Mesendoderm (in vitro differentiated cells): Measurements from ENCODE around the gene JAML.
A peak's percentile ranks its signal among the peaks of the same experiment; 100 is the strongest.

Experiments
- DNase-seq: peaks from one replicate; pipeline ENCODE4 v3.0.0; 2013
- H2AK5ac ChIP-seq: 2 replicates; pipeline ENCODE4 v1.6.1; 2013; ENCODE audit warnings: low read length, inconsistent platforms
- H2BK120ac ChIP-seq: 2 replicates; pipeline ENCODE4 v1.6.1; 2013; ENCODE audit warnings: low read depth, mild to moderate bottlenecking, low read length, moderate library complexity, mixed read lengths
- H2BK15ac ChIP-seq: replicated peaks from 2 replicates; pipeline ENCODE4 v1.6.1; 2013; ENCODE audit warnings: low read depth, mild to moderate bottlenecking, moderate library complexity
- H2BK5ac ChIP-seq: 2 replicates; pipeline ENCODE4 v1.6.1; 2013; ENCODE audit warnings: low read length, inconsistent platforms
- H3K18ac ChIP-seq: 2 replicates; pipeline ENCODE4 v1.6.1; 2013; ENCODE audit warnings: mild to moderate bottlenecking, low read length, mixed read lengths
- H3K23ac ChIP-seq: one replicate; pipeline ENCODE4 v1.6.1; 2013; ENCODE audit warnings: low read length
- H3K27ac ChIP-seq: 2 replicates; pipeline ENCODE4 v1.5.1; 2013; ENCODE audit warnings: low read depth, mild to moderate bottlenecking, inconsistent platforms, low read length, moderate library complexity
- H3K27me3 ChIP-seq: 2 replicates; pipeline ENCODE4 v1.6.1; 2013; ENCODE audit warnings: low read length, control low read depth, mild to moderate bottlenecking, inconsistent platforms; ENCODE audit not compliant: insufficient read depth, poor library complexity
- H3K36me3 ChIP-seq: 2 replicates; pipeline ENCODE4 v1.6.1; 2013; ENCODE audit warnings: low read length, inconsistent platforms; ENCODE audit not compliant: control insufficient read depth, insufficient read depth
- H3K4ac ChIP-seq: one replicate; pipeline ENCODE4 v1.6.1; 2013; ENCODE audit warnings: low read depth, mild to moderate bottlenecking, low read length, moderate library complexity
- H3K4me1 ChIP-seq: 2 replicates; pipeline ENCODE4 v1.6.1; 2013; ENCODE audit warnings: low read depth, low read length, inconsistent platforms; ENCODE audit not compliant: control insufficient read depth
- H3K4me2 ChIP-seq: 2 replicates; pipeline ENCODE4 v1.6.1; 2013; ENCODE audit warnings: low read length
- H3K4me3 ChIP-seq: 2 replicates; pipeline ENCODE4 v1.5.1; 2013; ENCODE audit warnings: mild to moderate bottlenecking, low read length
- H3K56ac ChIP-seq: one replicate; pipeline ENCODE4 v1.6.1; 2013; ENCODE audit warnings: low read length
- H3K79me1 ChIP-seq: 2 replicates; pipeline ENCODE4 v1.6.1; 2013; ENCODE audit warnings: low read length, inconsistent platforms
- H3K79me2 ChIP-seq: 2 replicates; pipeline ENCODE4 v1.6.1; 2013; ENCODE audit warnings: mild to moderate bottlenecking, low read length; ENCODE audit not compliant: control insufficient read depth, insufficient read depth
- H3K9ac ChIP-seq: 2 replicates; pipeline ENCODE4 v1.6.1; 2013; ENCODE audit warnings: low read length, inconsistent platforms
- H4K5ac ChIP-seq: one replicate; pipeline ENCODE4 v1.6.1; 2013; ENCODE audit warnings: low read length
- H4K8ac ChIP-seq: one replicate; pipeline ENCODE4 v1.6.1; 2013; ENCODE audit warnings: low read depth, mild to moderate bottlenecking, control low read depth, low read length, moderate library complexity
- WGBS: extraction: QIAGEN DNeasy Blood & Tissue Kit; methylation state at CpG from one replicate; pipeline ENCODE4 v1.1.7; 2013; ENCODE audit warnings: low lambda C conversion rate, missing lambda C conversion rate; ENCODE audit not compliant: insufficient coverage; ENCODE audit errors: extremely low coverage; 5-methylcytosine and 5-hydroxymethylcytosine counted together

The JAML gene

GRCh38 chr11:118162846-118163245 is 62.0 kb downstream of the JAML start:
- no peak overlapping the region for H3K4ac ChIP-seq
- no CpG with 5 or more reads among the region's 3 CpGs for WGBS

DNA sequence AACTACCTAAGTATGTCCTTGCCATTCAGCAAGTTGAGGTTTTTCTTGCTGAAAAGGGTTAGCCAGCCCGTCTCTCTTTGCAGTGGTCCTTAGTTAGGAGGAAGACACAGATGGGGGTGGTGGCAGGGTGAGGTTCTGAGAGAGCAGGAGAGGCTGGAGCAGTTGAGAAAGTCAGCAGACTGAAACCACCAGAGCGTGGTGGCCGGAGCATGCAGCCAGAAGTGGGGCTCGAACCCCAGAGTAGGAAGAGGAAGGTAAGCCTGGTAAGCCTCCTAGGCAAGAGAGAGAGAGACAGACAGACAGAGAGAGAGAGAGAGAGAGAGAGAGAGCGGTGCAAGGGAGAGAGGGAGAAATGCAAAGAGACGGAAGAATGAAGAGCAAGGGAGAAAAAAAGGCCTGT is 63.0 kb downstream of the JAML start:
- Histone ChIP-seq H3K23ac (no peak overlapping the region), H3K79me2 (no peaks in the 10 kb centered on the region), H3K4ac (no peak overlapping the region), H3K4me3 (no peak overlapping the region), H3K18ac (no peak overlapping the region), H4K8ac (no peak overlapping the region), H3K79me1 (no peaks in the 10 kb centered on the region), H3K27ac (no peak overlapping the region), H3K9ac (no peak overlapping the region), H4K5ac (no peak overlapping the region), H3K4me1 (peaks cover 4% of the 10 kb centered on the region), H3K4me2 (no peak overlapping the region), H3K27me3 (peaks cover 17% of the 10 kb centered on the region), H2AK5ac (no peak overlapping the region), H2BK120ac (no peak overlapping the region), H3K36me3 (no peaks in the 10 kb centered on the region), H3K56ac (no peak overlapping the region), H2BK15ac (no peak overlapping the region), H2BK5ac (no peak overlapping the region)
- DNase-seq: no peak
- WGBS: no CpG with 5 or more reads among the region's 6 CpGs

More at GRCh38 chr11:118162846-118163245, 62.0 kb downstream of the JAML start:
- Histone ChIP-seq H3K23ac (no peak overlapping the region), H3K9ac (no peak overlapping the region), H2BK15ac (no peak overlapping the region), H4K5ac (no peak overlapping the region), H3K18ac (no peak overlapping the region), H3K36me3 (no peaks in the 10 kb centered on the region), H2BK120ac (no peak overlapping the region), H4K8ac (no peak overlapping the region), H3K4me1 (no peaks in the 10 kb centered on the region), H3K27ac (no peak overlapping the region), H3K4me3 (no peak overlapping the region), H2BK5ac (no peak overlapping the region), H3K4me2 (no peak overlapping the region), H3K79me2 (no peaks in the 10 kb centered on the region), H3K27me3 (peaks cover 7% of the 10 kb centered on the region), H3K79me1 (no peaks in the 10 kb centered on the region), H3K56ac (no peak overlapping the region), H2AK5ac (no peak overlapping the region)
- no peak for DNase-seq

- H3K36me3 ChIP-seq: no peaks in the 10 kb centered on the region
- H4K8ac ChIP-seq: no peak overlapping the region
- WGBS: no CpG with 5 or more reads among the region's 10 CpGs
- H4K5ac ChIP-seq: no peak overlapping the region
- no peaks in the 10 kb centered on the region for H3K79me2 ChIP-seq
- H3K18ac ChIP-seq: no peak overlapping the region
- H2AK5ac ChIP-seq: no peak overlapping the region
- H3K4me1 ChIP-seq: peaks cover 12% of the 10 kb centered on the region
- H3K23ac ChIP-seq: no peak overlapping the region
- H2BK5ac ChIP-seq: no peak overlapping the region
- H3K4me3 ChIP-seq: no peak overlapping the region
- no peak for DNase-seq
- no peak overlapping the region for H2BK15ac ChIP-seq
- no peak overlapping the region for H3K56ac ChIP-seq
- H3K27me3 ChIP-seq: peaks cover 53% of the 10 kb centered on the region
- no peak overlapping the region for H3K4me2 ChIP-seq
- no peaks in the 10 kb centered on the region for H3K79me1 ChIP-seq
- H3K9ac ChIP-seq: no peak overlapping the region
- H3K27ac ChIP-seq: no peak overlapping the region
- H3K4ac ChIP-seq: no peak overlapping the region
- no peak overlapping the region for H2BK120ac ChIP-seq
Observed at GRCh38 chr11:118157186-118157895, 67.5 kb downstream of the JAML start.

GRCh38 chr11:118156531-118157185 is 68.2 kb downstream of the JAML start:
- H3K56ac ChIP-seq: no peak overlapping the region
- no peak overlapping the region for H2AK5ac ChIP-seq
- no peaks in the 10 kb centered on the region for H3K79me1 ChIP-seq
- no peak overlapping the region for H2BK5ac ChIP-seq
- peak overlapping the region; percentile 11 for H3K4me2 ChIP-seq
- WGBS: no CpG with 5 or more reads among the region's 21 CpGs
- no peak overlapping the region for H3K4me3 ChIP-seq
- H3K79me2 ChIP-seq: no peaks in the 10 kb centered on the region
- H3K23ac ChIP-seq: no peak overlapping the region
- no peak overlapping the region for H3K4ac ChIP-seq
- no peaks in the 10 kb centered on the region for H3K36me3 ChIP-seq
- peaks cover 12% of the 10 kb centered on the region for H3K4me1 ChIP-seq
- H4K5ac ChIP-seq: no peak overlapping the region
- H2BK120ac ChIP-seq: no peak overlapping the region
- no peak overlapping the region for H3K9ac ChIP-seq
- no peak overlapping the region for H4K8ac ChIP-seq
- no peak overlapping the region for H3K18ac ChIP-seq
- H3K27ac ChIP-seq: no peak overlapping the region
- no peak for DNase-seq
- H3K27me3 ChIP-seq: peaks cover 58% of the 10 kb centered on the region
- no peak overlapping the region for H2BK15ac ChIP-seq

- H3K4ac ChIP-seq: no peak overlapping the region
- no peaks in the 10 kb centered on the region for H3K79me1 ChIP-seq
- no peak overlapping the region for H2BK120ac ChIP-seq
- no peak overlapping the region for H3K4me3 ChIP-seq
- no peak overlapping the region for H2BK5ac ChIP-seq
- H3K27me3 ChIP-seq: peaks cover 63% of the 10 kb centered on the region
- no CpG with 5 or more reads among the region's 11 CpGs for WGBS
- H3K23ac ChIP-seq: no peak overlapping the region
- H3K79me2 ChIP-seq: no peaks in the 10 kb centered on the region
- H3K36me3 ChIP-seq: no peaks in the 10 kb centered on the region
- no peak overlapping the region for H2AK5ac ChIP-seq
- H3K4me1 ChIP-seq: peaks cover 12% of the 10 kb centered on the region
- H3K27ac ChIP-seq: no peak overlapping the region
- no peak overlapping the region for H4K8ac ChIP-seq
- no peak overlapping the region for H2BK15ac ChIP-seq
- no peak overlapping the region for H3K18ac ChIP-seq
- DNase-seq: no peak
- no peak overlapping the region for H3K56ac ChIP-seq
- H4K5ac ChIP-seq: no peak overlapping the region
- no peak overlapping the region for H3K9ac ChIP-seq
- H3K4me2 ChIP-seq: no peak overlapping the region
Observed at GRCh38 chr11:118155776-118156530, 68.9 kb downstream of the JAML start.
